Testis (tissue), 3 donors: Measurements from ENCODE around the gene DDI2. TPM values are rescaled to one million over a fixed set of nuclear protein-coding genes. Genes with fewer than 3 reads are reported as not detected.

Source experiments
- DNase-seq: peaks from one replicate; pipeline ENCODE4 v3.0.0-alpha.2; 2019
- H3K27ac ChIP-seq, 2 donors: fragments of 200-600 bp; sonication (generic); one replicate each; pipeline ENCODE4 v1.5.1; 2019
- H3K27me3 ChIP-seq: fragments of 200-600 bp; sonication (generic); one replicate; pipeline ENCODE4 v1.5.1; 2019
- H3K36me3 ChIP-seq: fragments of 200-600 bp; sonication (generic); one replicate; pipeline ENCODE4 v1.5.1; 2017; ENCODE audit warnings: low read depth; ENCODE audit errors: missing control alignments
- H3K4me1 ChIP-seq: fragments of 200-600 bp; sonication (generic); one replicate; pipeline ENCODE4 v1.5.1; 2019
- H3K4me3 ChIP-seq, 2 donors: fragments of 200-600 bp; sonication (generic); one replicate each; pipeline ENCODE4 v1.5.1; 2017 to 2019
- H3K9me3 ChIP-seq: fragments of 200-600 bp; sonication (generic); one replicate; pipeline ENCODE4 v1.5.1; 2017
- POLR2A ChIP-seq: fragments of 450-650 bp; IDR thresholded peaks from one replicate; pipeline ENCODE4 v1.6.1; 2017; ENCODE audit warnings: antibody characterized with exemption, mild to moderate bottlenecking, moderate library complexity
- WGBS, 2 donors: methylation state at CpG; one replicate each; pipeline ENCODE4 v1.1.5; 2018; 5-methylcytosine and 5-hydroxymethylcytosine counted together
- intact Hi-C: fragments of 100-400 bp; cut with DNase I; formaldehyde crosslinking; loops from one replicate; pipeline ENCODE4 v1.15.1; 2023; ENCODE audit warnings: low total_unique reads
- polyA plus RNA-seq: library from polyadenylated mRNA; stranded (reverse); fragments of 350-450 nt; fragmentation: Illumina TruSeq; extraction: RNeasy Lipid Tissue Mini Kit (QIAGEN cat#74804); gene quantifications from one replicate; pipeline ENCODE4 v1.2.3, GENCODE V29; 2014; ENCODE audit warnings: low read depth, low replicate concordance; ENCODE audit not compliant: insufficient read depth
- total RNA-seq, 2 donors: library from RNA; depleted of rRNA; stranded (reverse); fragments of >200 nt; gene quantifications; one replicate each; pipeline ENCODE4 v1.2.3, GENCODE V29; 2016
- TF ChIP-seq, protein P1 (sequence below), 3 experiments: fragments of 450-650 bp in 2 of 3; fragments of 200-600 bp in 1 of 3; sonication (generic) in 1 of 3; IDR thresholded peaks; one replicate each; pipeline ENCODE4 v1.5.1; 2016 to 2019; ENCODE audit warnings: antibody characterized with exemption in 3 of 3, mild to moderate bottlenecking in 2 of 3, moderate library complexity in 1 of 3

The DDI2 gene
- total and polyA plus RNA-seq, 3 donors from 2014 or later = 9.6 to 54.2 (median 45.2) TPM

- no peak for DNase-seq
- 49 to 68% methylated on average over 26 of the region's 26 CpGs for WGBS, 2 donors
- intact Hi-C loops = no loop called here
These were observed 1.6 kb downstream of the DDI2 start for GRCh38 chr1:15618655-15619525.

GRCh38 chr1:15620155-15620545 lies 2.9 kb downstream of the DDI2 start:
- Histone ChIP-seq H3K4me1 (peaks cover 18% of the 10 kb centered on the region), H3K27me3 (no peaks in the 10 kb centered on the region), H3K36me3 (no peaks in the 10 kb centered on the region), H3K27ac (no peak overlapping the region), H3K9me3 (no peaks in the 10 kb centered on the region), H3K4me3 (no peak overlapping the region)
- intact Hi-C loops = no loop called here
- WGBS, 2 donors = 39 to 50% methylated on average over 1 of the region's 1 CpG
- TF ChIP-seq POLR2A = no peak
- TF ChIP-seq, protein P1, sequence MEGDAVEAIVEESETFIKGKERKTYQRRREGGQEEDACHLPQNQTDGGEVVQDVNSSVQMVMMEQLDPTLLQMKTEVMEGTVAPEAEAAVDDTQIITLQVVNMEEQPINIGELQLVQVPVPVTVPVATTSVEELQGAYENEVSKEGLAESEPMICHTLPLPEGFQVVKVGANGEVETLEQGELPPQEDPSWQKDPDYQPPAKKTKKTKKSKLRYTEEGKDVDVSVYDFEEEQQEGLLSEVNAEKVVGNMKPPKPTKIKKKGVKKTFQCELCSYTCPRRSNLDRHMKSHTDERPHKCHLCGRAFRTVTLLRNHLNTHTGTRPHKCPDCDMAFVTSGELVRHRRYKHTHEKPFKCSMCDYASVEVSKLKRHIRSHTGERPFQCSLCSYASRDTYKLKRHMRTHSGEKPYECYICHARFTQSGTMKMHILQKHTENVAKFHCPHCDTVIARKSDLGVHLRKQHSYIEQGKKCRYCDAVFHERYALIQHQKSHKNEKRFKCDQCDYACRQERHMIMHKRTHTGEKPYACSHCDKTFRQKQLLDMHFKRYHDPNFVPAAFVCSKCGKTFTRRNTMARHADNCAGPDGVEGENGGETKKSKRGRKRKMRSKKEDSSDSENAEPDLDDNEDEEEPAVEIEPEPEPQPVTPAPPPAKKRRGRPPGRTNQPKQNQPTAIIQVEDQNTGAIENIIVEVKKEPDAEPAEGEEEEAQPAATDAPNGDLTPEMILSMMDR (IDR thresholded peaks at IDR 0.05) = no peak
- no peak for DNase-seq

More at GRCh38 chr1:15618655-15619525, 1.6 kb downstream of the DDI2 start:
- H3K27me3 ChIP-seq = no peaks in the 10 kb centered on the region
- no peaks in the 10 kb centered on the region for H3K9me3 ChIP-seq
- no peaks in the 10 kb centered on the region for H3K36me3 ChIP-seq
- H3K4me3 ChIP-seq = peak overlapping the region; percentile 76 to 81
- peaks cover 18% of the 10 kb centered on the region for H3K4me1 ChIP-seq
- peak overlapping the region in 1 of 2 donors; percentile 92 for H3K27ac ChIP-seq
- TF ChIP-seq, protein P1 (IDR thresholded peaks at IDR 0.05) = no peak
- no peak for TF ChIP-seq POLR2A

DNA sequence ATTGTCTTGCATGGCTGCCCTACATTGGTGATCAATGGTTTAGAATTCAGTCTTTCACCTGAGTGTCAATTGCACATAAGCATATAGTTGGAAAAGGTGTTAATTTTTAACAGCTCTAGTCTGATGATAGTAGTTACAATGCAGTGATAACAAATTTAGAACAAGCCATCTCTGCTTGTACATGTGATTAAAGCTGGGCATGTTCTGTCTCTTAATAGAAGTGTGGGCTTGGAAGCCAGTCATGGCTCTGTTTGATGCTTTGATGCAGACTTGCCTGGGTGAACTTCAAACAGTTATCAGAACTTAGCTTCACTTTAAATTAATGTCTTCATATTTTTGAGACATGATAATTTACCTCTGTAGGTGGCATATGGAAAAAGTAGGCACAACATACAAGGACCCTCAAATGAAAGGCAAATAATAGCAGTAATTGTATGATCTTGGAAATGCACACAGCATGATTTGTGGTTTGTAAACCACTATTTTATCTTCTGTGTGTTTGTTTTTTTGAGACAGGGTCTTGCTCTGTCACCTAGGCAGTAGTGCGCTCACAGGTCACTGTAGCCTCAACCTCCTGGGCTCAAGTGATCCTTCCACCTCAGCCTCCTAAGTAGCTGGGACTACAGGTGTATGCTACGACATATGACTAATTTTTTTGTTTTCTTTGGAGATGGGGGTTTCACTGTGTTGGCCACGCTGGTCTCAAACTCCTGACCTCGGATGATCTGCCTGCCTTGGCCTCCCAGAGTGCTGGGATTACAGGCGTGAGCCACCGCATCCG lies 3.8 kb downstream of the DDI2 start:
- Histone ChIP-seq H3K4me3 (no peak overlapping the region), H3K27ac (no peak overlapping the region), H3K27me3 (no peaks in the 10 kb centered on the region), H3K9me3 (no peaks in the 10 kb centered on the region), H3K36me3 (no peaks in the 10 kb centered on the region), H3K4me1 (peaks cover 18% of the 10 kb centered on the region)
- no peak for TF ChIP-seq POLR2A
- TF ChIP-seq, protein P1 (IDR thresholded peaks at IDR 0.05) = no peak
- intact Hi-C loops = no loop called here
- WGBS, 2 donors = 89 to 96% methylated on average over 7 of the region's 7 CpGs
- DNase-seq = no peak

GRCh38 chr1:15621975-15622374 lies 4.7 kb downstream of the DDI2 start:
- no peaks in the 10 kb centered on the region for H3K9me3 ChIP-seq
- no peak for DNase-seq
- peaks cover 14% of the 10 kb centered on the region for H3K4me1 ChIP-seq
- no peaks in the 10 kb centered on the region for H3K27me3 ChIP-seq
- TF ChIP-seq, protein P1 (IDR thresholded peaks at IDR 0.05) = no peak
- no peak for TF ChIP-seq POLR2A
- no peak overlapping the region for H3K27ac ChIP-seq
- H3K4me3 ChIP-seq = no peak overlapping the region
- 68 to 81% methylated on average over 5 of the region's 5 CpGs for WGBS, 2 donors
- intact Hi-C loops = no loop called here
- no peaks in the 10 kb centered on the region for H3K36me3 ChIP-seq
